ENCODE measurements around the gene SUSD1.

- TF ChIP-seq CSRNP3 (CRISPR knock-in tag; IDR thresholded peaks at IDR 0.05) (no peak), ARNTL (CRISPR knock-in tag; IDR thresholded peaks at IDR 0.05; ENCODE audit: borderline replicate concordance, low read depth) (no peak), ZFP3 (CRISPR knock-in tag; IDR thresholded peaks at IDR 0.05) (no peak), ZFP30 (CRISPR knock-in tag; IDR thresholded peaks at IDR 0.05) (no peak), TOX (CRISPR knock-in tag; IDR thresholded peaks at IDR 0.05; ENCODE audit: borderline replicate concordance) (no peak), CSDC2 (CRISPR knock-in tag; IDR thresholded peaks at IDR 0.05) (no peak), PPARA (CRISPR knock-in tag; IDR thresholded peaks at IDR 0.05; ENCODE audit: borderline replicate concordance) (no peak), ZNF8 (CRISPR knock-in tag; IDR thresholded peaks at IDR 0.05) (no peak), BACH2 (CRISPR knock-in tag; IDR thresholded peaks at IDR 0.05; ENCODE audit: borderline replicate concordance) (no peak), ISL1 (CRISPR knock-in tag; IDR thresholded peaks at IDR 0.05) (no peak), ZC3H10 (CRISPR knock-in tag; IDR thresholded peaks at IDR 0.05) (no peak), CREB5 (CRISPR knock-in tag; IDR thresholded peaks at IDR 0.05; ENCODE audit: low read depth) (no peak)
Measured at GRCh38 chr9:112130997-112131396, 44.1 kb downstream of the SUSD1 start.
